GM18498 (cell line): ENCODE measurements around the gene BBC3.

Source experiments
- ATAC-seq: cut with Tn5 transposase; IDR thresholded peaks from one replicate; pipeline ENCODE4 v1.9.1; 2021; ENCODE audit warnings: mild to moderate bottlenecking, moderate library complexity; ENCODE audit not compliant: unreplicated experiment

BBC3 gene

GRCh38 chr19:47232422-47233211, 1.6 kb upstream of the BBC3 start:
- no peak for ATAC-seq

- peak; percentile 36 for ATAC-seq
These were observed 436 bp upstream of the BBC3 start for GRCh38 chr19:47231215-47232054.

GRCh38 chr19:47230054-47230920, 712 bp downstream of the BBC3 start:
- peak; percentile 23 for ATAC-seq

- no peak for ATAC-seq
These were observed 1.3 kb downstream of the BBC3 start for GRCh38 chr19:47229676-47230053.

GRCh38 chr19:47228937-47229675, 1.9 kb downstream of the BBC3 start:
- no peak for ATAC-seq

- no peak for ATAC-seq
These were observed 2.6 kb downstream of the BBC3 start for GRCh38 chr19:47228168-47228936.

- no peak for ATAC-seq
These were observed 3.4 kb downstream of the BBC3 start for GRCh38 chr19:47227352-47228167.

- ATAC-seq, result peak; percentile 24
These were observed 4.3 kb downstream of the BBC3 start for GRCh38 chr19:47226426-47227351.

GRCh38 chr19:47225746-47226425, 5.1 kb downstream of the BBC3 start:
- peak; percentile 41 for ATAC-seq

GRCh38 chr19:47221890-47222289, 9.1 kb downstream of the BBC3 start:
- no peak for ATAC-seq

GRCh38 chr19:47221080-47221841, 9.7 kb downstream of the BBC3 start:
- no peak for ATAC-seq

GRCh38 chr19:47215581-47215980, 15.4 kb downstream of the BBC3 start:
- ATAC-seq, result no peak

GRCh38 chr19:47210689-47211316, 20.2 kb downstream of the BBC3 start:
- ATAC-seq, result no peak

GRCh38 chr19:47210180-47210490, 20.9 kb downstream of the BBC3 start:
- ATAC-seq, result no peak

GRCh38 chr19:47209319-47210179, 21.4 kb downstream of the BBC3 start:
- no peak for ATAC-seq
